C4-2B (cell line): ENCODE results near the gene MARCHF2.

ENCODE experiments used
- ZFX ChIP-seq: fragments of 450-650 bp; IDR thresholded peaks from 2 replicates; pipeline ENCODE4 v1.6.1; 2017
- TF ChIP-seq, protein P1 (sequence below): fragments of 450-650 bp; conservative IDR thresholded peaks from 2 replicates; pipeline ENCODE4 v1.5.1; 2017; ENCODE audit warnings: mild to moderate bottlenecking

- TF ChIP-seq, protein P1, sequence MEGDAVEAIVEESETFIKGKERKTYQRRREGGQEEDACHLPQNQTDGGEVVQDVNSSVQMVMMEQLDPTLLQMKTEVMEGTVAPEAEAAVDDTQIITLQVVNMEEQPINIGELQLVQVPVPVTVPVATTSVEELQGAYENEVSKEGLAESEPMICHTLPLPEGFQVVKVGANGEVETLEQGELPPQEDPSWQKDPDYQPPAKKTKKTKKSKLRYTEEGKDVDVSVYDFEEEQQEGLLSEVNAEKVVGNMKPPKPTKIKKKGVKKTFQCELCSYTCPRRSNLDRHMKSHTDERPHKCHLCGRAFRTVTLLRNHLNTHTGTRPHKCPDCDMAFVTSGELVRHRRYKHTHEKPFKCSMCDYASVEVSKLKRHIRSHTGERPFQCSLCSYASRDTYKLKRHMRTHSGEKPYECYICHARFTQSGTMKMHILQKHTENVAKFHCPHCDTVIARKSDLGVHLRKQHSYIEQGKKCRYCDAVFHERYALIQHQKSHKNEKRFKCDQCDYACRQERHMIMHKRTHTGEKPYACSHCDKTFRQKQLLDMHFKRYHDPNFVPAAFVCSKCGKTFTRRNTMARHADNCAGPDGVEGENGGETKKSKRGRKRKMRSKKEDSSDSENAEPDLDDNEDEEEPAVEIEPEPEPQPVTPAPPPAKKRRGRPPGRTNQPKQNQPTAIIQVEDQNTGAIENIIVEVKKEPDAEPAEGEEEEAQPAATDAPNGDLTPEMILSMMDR: no peak
- no peak for TF ChIP-seq ZFX
These were observed 39.0 kb upstream of the MARCHF2 start for GRCh38 chr19:8373867-8374813.
